Nephron (organoid): ENCODE results near the gene SNAPC2.
A peak's percentile ranks its signal among the peaks of the same experiment; 100 is the strongest.

Experiments used
- H3K27ac Mint-ChIP-seq, 3 experiments: 2 replicates each; pipeline ENCODE4 v1.8.0; 2020; ENCODE audit warnings: mixed read lengths in 3 of 3, mild to moderate bottlenecking in 2 of 3, moderate library complexity in 1 of 3
- H3K27me3 Mint-ChIP-seq: 2 replicates; pipeline ENCODE4 v1.8.0; 2021; ENCODE audit warnings: low read depth, mild to moderate bottlenecking, moderate library complexity, mixed read lengths
- H3K36me3 Mint-ChIP-seq: 2 replicates; pipeline ENCODE4 v1.8.0; 2020; ENCODE audit warnings: low read depth, mixed read lengths
- H3K4me1 Mint-ChIP-seq: 2 replicates; pipeline ENCODE4 v1.8.0; 2020; ENCODE audit warnings: mixed read lengths
- H3K4me3 Mint-ChIP-seq, 3 experiments: 2 replicates each; pipeline ENCODE4 v1.8.0; 2020; ENCODE audit warnings: mild to moderate bottlenecking in 3 of 3, mixed read lengths in 3 of 3, moderate library complexity in 2 of 3
- H3K9me3 Mint-ChIP-seq: 2 replicates; pipeline ENCODE4 v1.8.0; 2020; ENCODE audit warnings: mixed read lengths
- CTCF ChIP-seq, 3 experiments: fragments of 200-600 bp; sonication (generic); IDR thresholded peaks; one replicate each; pipeline ENCODE4 v1.5.0; 2021; ENCODE audit warnings: antibody characterized with exemption in 3 of 3; ENCODE audit not compliant: unreplicated experiment in 3 of 3

The SNAPC2 gene

GRCh38 chr19:7925171-7925851 is 5.2 kb downstream of the SNAPC2 start:
- peak overlapping the region; percentile 87 to 93 (median 91) for H3K4me3 Mint-ChIP-seq
- no peaks in the 10 kb centered on the region for H3K9me3 Mint-ChIP-seq
- peak overlapping the region in 2 of 3 experiments; percentile 74 to 86 for H3K27ac Mint-ChIP-seq
- peaks cover 25% of the 10 kb centered on the region for H3K4me1 Mint-ChIP-seq
- TF ChIP-seq CTCF (IDR thresholded peaks at IDR 0.05; ENCODE audit: unreplicated experiment in 3 of 3) = peak; percentile 95 to 99 (median 96)
- H3K27me3 Mint-ChIP-seq = peaks cover 4% of the 10 kb centered on the region
- peaks cover 5% of the 10 kb centered on the region for H3K36me3 Mint-ChIP-seq

- TF ChIP-seq CTCF (IDR thresholded peaks at IDR 0.05; ENCODE audit: unreplicated experiment in 3 of 3) = peak; percentile 8 to 9 (median 9)
- peaks cover 5% of the 10 kb centered on the region for H3K36me3 Mint-ChIP-seq
- H3K4me1 Mint-ChIP-seq = peaks cover 20% of the 10 kb centered on the region
- H3K27me3 Mint-ChIP-seq = no peaks in the 10 kb centered on the region
- H3K9me3 Mint-ChIP-seq = no peaks in the 10 kb centered on the region
- peak within 1 kb of the TSS; percentile 88 to 93 (median 91) for H3K4me3 Mint-ChIP-seq
- peak within 1 kb of the TSS; percentile 75 to 91 (median 86) for H3K27ac Mint-ChIP-seq
Observed at GRCh38 chr19:7926021-7926726, 6.0 kb downstream of the SNAPC2 start, which contains the start of gene CTXN1. Gene CTXN1 (minus strand): TSS chr19:7926135. CDS start chr19:7925538, 597 bp downstream.

- Mint-ChIP-seq H3K4me1 (peaks cover 18% of the 10 kb centered on the region), H3K9me3 (no peaks in the 10 kb centered on the region), H3K4me3 (peak overlapping the region; percentile 85 to 90 (median 88)), H3K36me3 (peaks cover 5% of the 10 kb centered on the region), H3K27me3 (no peaks in the 10 kb centered on the region), H3K27ac (peak overlapping the region; percentile 71 to 91 (median 75))
- peak in 1 of 3 experiments; percentile 1 for TF ChIP-seq CTCF (IDR thresholded peaks at IDR 0.05; ENCODE audit: unreplicated experiment in 3 of 3)
Observed at GRCh38 chr19:7926727-7927604, 6.8 kb downstream of the SNAPC2 start.

GRCh38 chr19:7927605-7928333 is 7.6 kb downstream of the SNAPC2 start:
- Mint-ChIP-seq H3K27me3 (no peaks in the 10 kb centered on the region), H3K36me3 (peaks cover 5% of the 10 kb centered on the region), H3K4me1 (peaks cover 18% of the 10 kb centered on the region), H3K27ac (peak overlapping the region; percentile 79 to 89 (median 80)), H3K4me3 (peak overlapping the region in 2 of 3 experiments; percentile 71 to 77), H3K9me3 (no peaks in the 10 kb centered on the region)
- TF ChIP-seq CTCF (IDR thresholded peaks at IDR 0.05; ENCODE audit: unreplicated experiment in 3 of 3) = no peak

- no peak for TF ChIP-seq CTCF (IDR thresholded peaks at IDR 0.05; ENCODE audit: unreplicated experiment in 3 of 3)
- Mint-ChIP-seq H3K9me3 (no peaks in the 10 kb centered on the region), H3K4me1 (peaks cover 18% of the 10 kb centered on the region), H3K27me3 (no peaks in the 10 kb centered on the region), H3K36me3 (peaks cover 5% of the 10 kb centered on the region), H3K4me3 (peak overlapping the region; percentile 71 to 78 (median 77)), H3K27ac (peak overlapping the region; percentile 79 to 89 (median 80))
Observed at GRCh38 chr19:7928334-7928706, 8.2 kb downstream of the SNAPC2 start.
